Measurements from ENCODE around the gene TRAPPC10.

TRAPPC10 gene

GRCh38 chr21:44066116-44066515, 54.0 kb downstream of the TRAPPC10 start:
- Histone ChIP-seq H3K36me3 (ENCODE audit: insufficient read depth, insufficient read length, low read length) (peaks cover 89% of the 10 kb centered on the region), H3K4me1 (ENCODE audit: insufficient read depth, insufficient read length) (peaks cover 5% of the 10 kb centered on the region), H3K4me3 (ENCODE audit: insufficient read length, low read depth) (no peak overlapping the region), H3K9ac (ENCODE audit: insufficient read length, low read depth) (no peak overlapping the region), H3K9me3 (ENCODE audit: insufficient read depth, low read length) (no peaks in the 10 kb centered on the region), H3K27me3 (ENCODE audit: insufficient read depth, insufficient read length) (no peaks in the 10 kb centered on the region)
- no peak for TF ChIP-seq ZNF274 (IDR thresholded peaks at IDR 0.05; ENCODE audit: low read depth, low read length)
- TF ChIP-seq YY1 (IDR thresholded peaks at IDR 0.05; ENCODE audit: insufficient read depth, insufficient read length): no peak
- TF ChIP-seq SUZ12 (IDR thresholded peaks at IDR 0.05; ENCODE audit: extremely low read depth, insufficient read depth, insufficient read length): no peak
- no peak for DNase-seq (ENCODE audit: low read depth, low spot score)

- H3K4me3 ChIP-seq (ENCODE audit: insufficient read length, low read depth): no peak overlapping the region
- no peaks in the 10 kb centered on the region for H3K27me3 ChIP-seq (ENCODE audit: insufficient read depth, insufficient read length)
- H3K36me3 ChIP-seq (ENCODE audit: insufficient read depth, insufficient read length, low read length): peaks cover 91% of the 10 kb centered on the region
- H3K9ac ChIP-seq (ENCODE audit: insufficient read length, low read depth): no peak overlapping the region
- no peaks in the 10 kb centered on the region for H3K9me3 ChIP-seq (ENCODE audit: insufficient read depth, low read length)
- peaks cover 5% of the 10 kb centered on the region for H3K4me1 ChIP-seq (ENCODE audit: insufficient read depth, insufficient read length)
- DNase-seq (ENCODE audit: low read depth, low spot score): no peak
- no peak for TF ChIP-seq SUZ12 (IDR thresholded peaks at IDR 0.05; ENCODE audit: extremely low read depth, insufficient read depth, insufficient read length)
- TF ChIP-seq YY1 (IDR thresholded peaks at IDR 0.05; ENCODE audit: insufficient read depth, insufficient read length): no peak
- no peak for TF ChIP-seq ZNF274 (IDR thresholded peaks at IDR 0.05; ENCODE audit: low read depth, low read length)
These were observed 55.1 kb downstream of the TRAPPC10 start for GRCh38 chr21:44067011-44067839.

GRCh38 chr21:44070391-44070790, 58.3 kb downstream of the TRAPPC10 start:
- H3K9me3 ChIP-seq (ENCODE audit: insufficient read depth, low read length): no peaks in the 10 kb centered on the region
- no peak overlapping the region for H3K9ac ChIP-seq (ENCODE audit: insufficient read length, low read depth)
- peaks cover 85% of the 10 kb centered on the region for H3K36me3 ChIP-seq (ENCODE audit: insufficient read depth, insufficient read length, low read length)
- H3K27me3 ChIP-seq (ENCODE audit: insufficient read depth, insufficient read length): no peaks in the 10 kb centered on the region
- no peak overlapping the region for H3K4me3 ChIP-seq (ENCODE audit: insufficient read length, low read depth)
- peaks cover 5% of the 10 kb centered on the region for H3K4me1 ChIP-seq (ENCODE audit: insufficient read depth, insufficient read length)
- DNase-seq (ENCODE audit: low read depth, low spot score): no peak
- TF ChIP-seq YY1 (IDR thresholded peaks at IDR 0.05; ENCODE audit: insufficient read depth, insufficient read length) (no peak), ZNF274 (IDR thresholded peaks at IDR 0.05; ENCODE audit: low read depth, low read length) (no peak), SUZ12 (IDR thresholded peaks at IDR 0.05; ENCODE audit: extremely low read depth, insufficient read depth, insufficient read length) (no peak)

GRCh38 chr21:44071359-44072104, 59.4 kb downstream of the TRAPPC10 start:
- Histone ChIP-seq H3K27me3 (ENCODE audit: insufficient read depth, insufficient read length) (no peaks in the 10 kb centered on the region), H3K4me3 (ENCODE audit: insufficient read length, low read depth) (no peak overlapping the region), H3K4me1 (ENCODE audit: insufficient read depth, insufficient read length) (peaks cover 5% of the 10 kb centered on the region), H3K9ac (ENCODE audit: insufficient read length, low read depth) (no peak overlapping the region), H3K36me3 (ENCODE audit: insufficient read depth, insufficient read length, low read length) (peaks cover 82% of the 10 kb centered on the region), H3K9me3 (ENCODE audit: insufficient read depth, low read length) (no peaks in the 10 kb centered on the region)
- no peak for DNase-seq (ENCODE audit: low read depth, low spot score)
- TF ChIP-seq YY1 (IDR thresholded peaks at IDR 0.05; ENCODE audit: insufficient read depth, insufficient read length): no peak
- no peak for TF ChIP-seq SUZ12 (IDR thresholded peaks at IDR 0.05; ENCODE audit: extremely low read depth, insufficient read depth, insufficient read length)
- TF ChIP-seq ZNF274 (IDR thresholded peaks at IDR 0.05; ENCODE audit: low read depth, low read length): no peak

- Histone ChIP-seq H3K9me3 (ENCODE audit: insufficient read depth, low read length) (no peaks in the 10 kb centered on the region), H3K9ac (ENCODE audit: insufficient read length, low read depth) (no peak overlapping the region), H3K36me3 (ENCODE audit: insufficient read depth, insufficient read length, low read length) (peaks cover 82% of the 10 kb centered on the region), H3K4me3 (ENCODE audit: insufficient read length, low read depth) (no peak overlapping the region), H3K4me1 (ENCODE audit: insufficient read depth, insufficient read length) (peaks cover 3% of the 10 kb centered on the region), H3K27me3 (ENCODE audit: insufficient read depth, insufficient read length) (no peaks in the 10 kb centered on the region)
- TF ChIP-seq ZNF274 (IDR thresholded peaks at IDR 0.05; ENCODE audit: low read depth, low read length) (no peak), YY1 (IDR thresholded peaks at IDR 0.05; ENCODE audit: insufficient read depth, insufficient read length) (no peak), SUZ12 (IDR thresholded peaks at IDR 0.05; ENCODE audit: extremely low read depth, insufficient read depth, insufficient read length) (no peak)
- DNase-seq (ENCODE audit: low read depth, low spot score): no peak
These were observed 60.0 kb downstream of the TRAPPC10 start for GRCh38 chr21:44072111-44072510.

GRCh38 chr21:44074315-44074958, 62.3 kb downstream of the TRAPPC10 start:
- no peak for DNase-seq (ENCODE audit: low read depth, low spot score)
- Histone ChIP-seq H3K4me1 (ENCODE audit: insufficient read depth, insufficient read length) (peaks cover 9% of the 10 kb centered on the region), H3K9me3 (ENCODE audit: insufficient read depth, low read length) (no peaks in the 10 kb centered on the region), H3K36me3 (ENCODE audit: insufficient read depth, insufficient read length, low read length) (peaks cover 85% of the 10 kb centered on the region), H3K4me3 (ENCODE audit: insufficient read length, low read depth) (no peak overlapping the region), H3K9ac (ENCODE audit: insufficient read length, low read depth) (no peak overlapping the region), H3K27me3 (ENCODE audit: insufficient read depth, insufficient read length) (no peaks in the 10 kb centered on the region)
- no peak for TF ChIP-seq YY1 (IDR thresholded peaks at IDR 0.05; ENCODE audit: insufficient read depth, insufficient read length)
- TF ChIP-seq SUZ12 (IDR thresholded peaks at IDR 0.05; ENCODE audit: extremely low read depth, insufficient read depth, insufficient read length): no peak
- TF ChIP-seq ZNF274 (IDR thresholded peaks at IDR 0.05; ENCODE audit: low read depth, low read length): no peak

All from NT2/D1 (cell line).